ENCODE results near the gene AOPEP. TPM values are rescaled to one million over a fixed set of nuclear protein-coding genes. Genes with fewer than 3 reads are reported as not detected.
A peak's percentile ranks its signal among the peaks of the same experiment; 100 is the strongest.

AOPEP gene
- total and polyA plus RNA-seq, 12 donors = 110 to 250 (median 161) TPM

DNA sequence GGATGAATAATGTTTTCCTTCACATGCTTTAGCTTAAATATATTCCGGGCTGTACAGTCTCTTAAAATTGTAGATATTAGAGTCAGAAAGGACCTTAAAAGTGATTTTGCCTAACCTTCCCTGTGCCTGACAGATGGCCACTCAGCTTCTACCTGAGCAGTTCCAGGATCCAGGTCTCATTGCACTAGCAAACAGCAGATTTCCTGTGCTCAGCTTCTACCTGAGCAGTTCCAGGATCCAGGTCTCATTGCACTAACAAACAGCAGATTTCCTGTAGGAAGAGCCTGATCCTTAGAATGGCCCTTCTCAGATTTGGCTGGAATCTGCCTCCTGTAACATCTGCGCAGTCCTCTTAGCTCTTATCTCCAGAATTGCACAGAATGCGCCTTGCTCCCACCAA, 219.8 kb downstream of the AOPEP start:
- Histone ChIP-seq H3K27me3 (no peaks in the 10 kb centered on the region), H3K36me3 (no peaks in the 10 kb centered on the region), H3K4me3 (no peak overlapping the region), H3K4me1 (peaks cover 2 to 55% (median 41%) of the 10 kb centered on the region in 9 donors), H3K27ac (peak overlapping the region in 6 of 10 donors; percentile 47 to 68 (median 54)), H3K9me3 (no peaks in the 10 kb centered on the region)
- ATAC-seq (no peak), DNase-seq (no peak)
- TF ChIP-seq CTCF (IDR thresholded peaks at IDR 0.05) = no peak
- intact Hi-C loops (cut with DNase I) = no loop called here
- 94% methylated on average over 3 of the region's 3 CpGs for WGBS, 2 donors

DNA sequence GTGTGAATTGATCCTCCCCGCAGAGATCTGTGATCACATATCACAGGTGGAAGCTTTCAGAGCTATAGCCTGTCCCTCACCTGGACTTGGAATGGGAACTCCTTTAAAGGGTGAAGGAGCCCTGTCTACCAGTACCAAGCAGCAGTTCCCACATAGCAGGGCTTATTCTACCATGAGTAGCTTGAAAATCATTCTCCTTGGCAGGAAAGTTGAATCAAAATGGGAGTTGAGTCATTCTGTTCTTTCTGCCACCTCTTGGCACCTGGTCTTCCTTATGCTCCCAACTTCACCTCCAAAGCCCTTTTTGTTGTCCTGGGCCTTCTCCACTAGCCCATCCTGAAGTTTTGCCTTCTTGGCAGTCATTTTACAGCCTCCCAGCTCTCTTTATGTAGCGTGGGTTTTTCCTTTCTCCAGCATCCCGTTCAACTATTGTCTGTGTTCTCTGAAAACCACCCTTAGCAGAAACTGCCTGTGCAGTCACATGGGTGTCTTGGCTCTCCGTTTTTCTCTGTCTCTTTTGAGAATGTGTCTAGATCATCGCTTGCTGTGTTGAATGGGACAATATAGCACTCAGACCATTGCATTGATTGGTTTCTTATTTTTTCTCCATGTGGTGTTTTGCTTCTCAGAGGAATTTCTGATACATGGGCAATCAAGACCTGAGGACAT, 222.2 kb downstream of the AOPEP start:
- ATAC-seq (no peak), DNase-seq (no peak)
- no peaks in the 10 kb centered on the region for H3K36me3 ChIP-seq
- intact Hi-C loops (cut with DNase I) = no loop called here
- peak overlapping the region in 5 of 10 donors; percentile 20 to 92 (median 82) for H3K27ac ChIP-seq
- no peak overlapping the region for H3K4me3 ChIP-seq
- H3K9me3 ChIP-seq = no peaks in the 10 kb centered on the region
- H3K27me3 ChIP-seq = no peaks in the 10 kb centered on the region
- H3K4me1 ChIP-seq = peaks cover 7 to 68% (median 57%) of the 10 kb centered on the region in 9 donors
- 57 to 72% methylated on average over 5 of the region's 5 CpGs for WGBS, 2 donors
- no peak for TF ChIP-seq CTCF (IDR thresholded peaks at IDR 0.05)

DNA sequence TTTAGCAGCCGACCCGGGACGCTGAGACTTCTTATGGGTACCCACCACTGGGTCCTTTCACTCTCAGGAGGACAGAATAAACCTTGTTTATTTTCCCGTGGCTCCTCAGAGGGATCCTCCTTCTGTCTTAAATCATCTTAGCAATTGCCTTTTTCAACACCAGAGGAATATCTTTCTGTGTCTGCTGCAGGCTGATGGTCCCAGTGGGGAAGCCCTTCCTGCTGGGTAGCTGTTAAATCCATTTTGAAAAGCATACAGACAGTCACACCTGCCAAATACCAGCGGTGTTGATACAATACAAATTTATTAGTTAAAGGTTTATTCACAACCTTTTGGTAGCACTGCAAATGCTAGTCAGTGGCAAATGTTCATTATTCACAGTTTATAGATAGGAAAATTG, 222.9 kb downstream of the AOPEP start:
- intact Hi-C loops (cut with DNase I) = no loop called here
- no peak overlapping the region for H3K4me3 ChIP-seq
- H3K27me3 ChIP-seq = no peaks in the 10 kb centered on the region
- H3K9me3 ChIP-seq = no peaks in the 10 kb centered on the region
- H3K27ac ChIP-seq = peak overlapping the region in 4 of 10 donors; percentile 78 to 92 (median 84)
- peaks cover 7 to 72% (median 57%) of the 10 kb centered on the region in 9 donors for H3K4me1 ChIP-seq
- H3K36me3 ChIP-seq = no peaks in the 10 kb centered on the region
- TF ChIP-seq CTCF (IDR thresholded peaks at IDR 0.05) = no peak
- ATAC-seq (no peak), DNase-seq (no peak)
- WGBS, 2 donors = 35 to 39% methylated on average over 5 of the region's 5 CpGs

DNA sequence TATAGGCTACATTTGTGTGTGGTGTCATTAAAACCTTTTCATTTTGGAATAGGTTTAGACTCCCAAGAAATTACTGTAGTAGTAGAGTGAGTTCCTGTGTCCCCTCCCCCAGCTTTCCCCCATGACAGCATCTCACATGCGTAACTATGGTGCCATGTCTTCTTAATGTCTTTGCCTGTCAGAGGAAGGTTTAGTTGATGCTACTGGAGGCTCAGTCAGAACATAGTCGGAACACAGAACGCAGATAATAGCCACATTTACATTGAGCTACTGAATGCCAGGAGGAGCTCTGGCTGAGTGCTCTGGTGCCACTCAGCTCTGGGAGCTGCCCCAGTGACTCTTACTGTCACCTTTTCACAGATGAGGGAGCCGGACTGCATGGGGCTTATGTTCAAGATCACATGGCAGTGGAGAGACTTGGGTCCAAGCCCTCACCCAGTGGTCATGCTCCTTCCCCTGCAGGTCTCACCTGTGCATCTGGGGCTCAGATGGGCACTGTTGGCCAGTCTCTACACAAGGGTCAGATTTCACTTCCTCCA, 223.6 kb downstream of the AOPEP start:
- TF ChIP-seq CTCF (IDR thresholded peaks at IDR 0.05) = no peak
- no peaks in the 10 kb centered on the region for H3K9me3 ChIP-seq
- ATAC-seq = peak in 1 of 8 donors; percentile 11
- DNase-seq = no peak
- peaks cover 7 to 72% (median 57%) of the 10 kb centered on the region in 9 donors for H3K4me1 ChIP-seq
- H3K36me3 ChIP-seq = peaks cover 0 to 1% (median 0%) of the 10 kb centered on the region in 9 donors
- H3K27me3 ChIP-seq = no peaks in the 10 kb centered on the region
- 70 to 80% methylated on average over 4 of the region's 4 CpGs for WGBS, 2 donors
- no peak overlapping the region for H3K4me3 ChIP-seq
- intact Hi-C loops (cut with DNase I) = loop anchor here in 4 of 10 donors (5.0 kb wide), 3 partner anchors 52 to 78 kb away; no protein-coding TSS in a partner anchor
- H3K27ac ChIP-seq = peak overlapping the region in 9 of 10 donors; percentile 43 to 92 (median 78)
